Mesenchymal stem cell (in vitro differentiated cells and primary cell): ENCODE data around the gene SMIM44.

Source experiments
- DNase-seq: peaks from one replicate; pipeline ENCODE4 v3.0.0-alpha.2; 2013
- H2AFZ ChIP-seq: one replicate; pipeline ENCODE4 v1.6.1; 2013; ENCODE audit warnings: low read depth, mild to moderate bottlenecking, control low read depth, inconsistent platforms, low read length, moderate library complexity
- H2AK5ac ChIP-seq: 2 replicates; pipeline ENCODE4 v1.6.1; 2013; ENCODE audit warnings: low read length, moderate library complexity, mild to moderate bottlenecking, inconsistent platforms; ENCODE audit not compliant: severe bottlenecking
- H2BK120ac ChIP-seq: one replicate; pipeline ENCODE4 v1.6.1; 2013; ENCODE audit warnings: low read depth, mild to moderate bottlenecking, inconsistent platforms, low read length, moderate library complexity
- H2BK12ac ChIP-seq, 2 experiments: one replicate each; pipeline ENCODE4 v1.6.1; 2013; ENCODE audit warnings: inconsistent platforms in 2 of 2, low read length in 2 of 2, mild to moderate bottlenecking in 2 of 2, moderate library complexity in 2 of 2, control low read depth in 1 of 2
- H2BK15ac ChIP-seq: one replicate; pipeline ENCODE4 v1.6.1; 2013; ENCODE audit warnings: mild to moderate bottlenecking, low read depth, inconsistent platforms; ENCODE audit not compliant: poor library complexity, severe bottlenecking
- H2BK5ac ChIP-seq: 2 replicates; pipeline ENCODE4 v1.6.1; 2013; ENCODE audit warnings: low read depth, mild to moderate bottlenecking, low read length, control low read depth, inconsistent platforms; ENCODE audit not compliant: poor library complexity, severe bottlenecking
- H3K14ac ChIP-seq, 2 experiments: one replicate each; pipeline ENCODE4 v1.6.1; 2013; ENCODE audit warnings: inconsistent platforms in 2 of 2, low read length in 2 of 2, control low read depth in 1 of 2, mild to moderate bottlenecking in 1 of 2, moderate library complexity in 1 of 2
- H3K18ac ChIP-seq, 2 experiments: one replicate each; pipeline ENCODE4 v1.6.1; 2013; ENCODE audit warnings: inconsistent platforms in 2 of 2, low read length in 2 of 2, control low read depth in 1 of 2, low read depth in 1 of 2, mild to moderate bottlenecking in 1 of 2
- H3K23ac ChIP-seq, 2 experiments: one replicate each; pipeline ENCODE4 v1.6.1; 2013; ENCODE audit warnings: inconsistent platforms in 2 of 2, low read length in 2 of 2, mild to moderate bottlenecking in 2 of 2, moderate library complexity in 2 of 2, control low read depth in 1 of 2
- H3K27ac ChIP-seq: 2 replicates; pipeline ENCODE4 v1.5.1; 2013; ENCODE audit warnings: mild to moderate bottlenecking, moderate library complexity, low read length, control low read depth, inconsistent platforms; ENCODE audit not compliant: poor library complexity, severe bottlenecking
- H3K27me3 ChIP-seq, 2 experiments: 2 replicates each; pipeline versions ENCODE4 v1.6.1 to v1.7.0; 2013; ENCODE audit warnings: low read length in 2 of 2, mild to moderate bottlenecking in 2 of 2, moderate library complexity in 2 of 2, control low read depth in 1 of 2, inconsistent platforms in 1 of 2; ENCODE audit not compliant: control insufficient read depth in 1 of 2, insufficient read depth in 1 of 2
- H3K36me3 ChIP-seq, 2 experiments: 2 replicates each; pipeline versions ENCODE4 v1.6.1 to v1.7.0; 2013; ENCODE audit warnings: low read length in 2 of 2, control low read depth in 1 of 2, inconsistent platforms in 1 of 2, low read depth in 1 of 2, mild to moderate bottlenecking in 1 of 2; ENCODE audit not compliant: insufficient read depth in 2 of 2, control insufficient read depth in 1 of 2
- H3K4ac ChIP-seq, 2 experiments: one replicate each; pipeline ENCODE4 v1.6.1; 2013; ENCODE audit warnings: inconsistent platforms in 2 of 2, low read length in 2 of 2, mild to moderate bottlenecking in 2 of 2, moderate library complexity in 2 of 2, control low read depth in 1 of 2, low read depth in 1 of 2
- H3K4me1 ChIP-seq: 2 replicates; pipeline ENCODE4 v1.6.1; 2013; ENCODE audit warnings: low read depth, low read length, control low read depth; ENCODE audit not compliant: control insufficient read depth, insufficient read depth
- H3K4me2 ChIP-seq: 2 replicates; pipeline ENCODE4 v1.6.1; 2013; ENCODE audit warnings: low read length, mild to moderate bottlenecking, inconsistent platforms; ENCODE audit not compliant: poor library complexity, severe bottlenecking
- H3K4me3 ChIP-seq, 2 experiments: 2 replicates each; pipeline versions ENCODE4 v1.5.1 to v1.7.0; 2013; ENCODE audit warnings: low read length in 2 of 2, mild to moderate bottlenecking in 2 of 2, control low read depth in 1 of 2, low read depth in 1 of 2; ENCODE audit not compliant: insufficient read depth in 1 of 2
- H3K79me1 ChIP-seq: replicated peaks from 2 replicates; pipeline ENCODE4 v1.6.1; 2013; ENCODE audit warnings: mild to moderate bottlenecking, control low read depth, low read length, inconsistent platforms; ENCODE audit not compliant: poor library complexity, severe bottlenecking
- H3K9ac ChIP-seq: 2 replicates; pipeline ENCODE4 v1.7.0; 2013; ENCODE audit warnings: mild to moderate bottlenecking, low read length, moderate library complexity
- H3K9me3 ChIP-seq: 2 replicates; pipeline ENCODE4 v1.7.0; 2013; ENCODE audit warnings: mild to moderate bottlenecking, low read length; ENCODE audit not compliant: control insufficient read depth
- H4K8ac ChIP-seq: one replicate; pipeline ENCODE4 v1.6.1; 2013; ENCODE audit warnings: inconsistent platforms, mild to moderate bottlenecking, low read length, moderate library complexity
- H4K91ac ChIP-seq: one replicate; pipeline ENCODE4 v1.6.1; 2013; ENCODE audit warnings: mild to moderate bottlenecking, low read length, inconsistent platforms
- WGBS: methylation state at CpG from one replicate; pipeline ENCODE4 v1.1.7; 2013; ENCODE audit warnings: mixed read lengths; 5-methylcytosine and 5-hydroxymethylcytosine counted together

SMIM44 gene

GRCh38 chr19:3482507-3483225, 575 bp downstream of the SMIM44 start:
- Histone ChIP-seq H3K4ac (no peak overlapping the region), H3K14ac (no peak overlapping the region), H3K4me3 (no peak overlapping the region), H2BK15ac (peak overlapping the region; percentile 38), H3K27me3 (peaks cover 22 to 59% of the 10 kb centered on the region in 2 experiments), H3K4me1 (peaks cover 6% of the 10 kb centered on the region), H3K27ac (no peak overlapping the region), H3K23ac (no peak overlapping the region), H3K4me2 (no peak overlapping the region), H3K79me1 (no peaks in the 10 kb centered on the region), H4K8ac (no peak overlapping the region), H2BK120ac (no peak overlapping the region), H2BK5ac (no peak overlapping the region), H3K36me3 (peaks cover 0 to 2% of the 10 kb centered on the region in 2 experiments), H2BK12ac (no peak overlapping the region), H3K9me3 (no peaks in the 10 kb centered on the region), H4K91ac (no peak overlapping the region), H3K18ac (peak overlapping the region in 1 of 2 experiments; percentile 44), H2AK5ac (no peak overlapping the region), H3K9ac (no peak overlapping the region), H2AFZ (no peak overlapping the region)
- WGBS: 87% methylated on average over 44 of the region's 49 CpGs
- no peak for DNase-seq

DNA sequence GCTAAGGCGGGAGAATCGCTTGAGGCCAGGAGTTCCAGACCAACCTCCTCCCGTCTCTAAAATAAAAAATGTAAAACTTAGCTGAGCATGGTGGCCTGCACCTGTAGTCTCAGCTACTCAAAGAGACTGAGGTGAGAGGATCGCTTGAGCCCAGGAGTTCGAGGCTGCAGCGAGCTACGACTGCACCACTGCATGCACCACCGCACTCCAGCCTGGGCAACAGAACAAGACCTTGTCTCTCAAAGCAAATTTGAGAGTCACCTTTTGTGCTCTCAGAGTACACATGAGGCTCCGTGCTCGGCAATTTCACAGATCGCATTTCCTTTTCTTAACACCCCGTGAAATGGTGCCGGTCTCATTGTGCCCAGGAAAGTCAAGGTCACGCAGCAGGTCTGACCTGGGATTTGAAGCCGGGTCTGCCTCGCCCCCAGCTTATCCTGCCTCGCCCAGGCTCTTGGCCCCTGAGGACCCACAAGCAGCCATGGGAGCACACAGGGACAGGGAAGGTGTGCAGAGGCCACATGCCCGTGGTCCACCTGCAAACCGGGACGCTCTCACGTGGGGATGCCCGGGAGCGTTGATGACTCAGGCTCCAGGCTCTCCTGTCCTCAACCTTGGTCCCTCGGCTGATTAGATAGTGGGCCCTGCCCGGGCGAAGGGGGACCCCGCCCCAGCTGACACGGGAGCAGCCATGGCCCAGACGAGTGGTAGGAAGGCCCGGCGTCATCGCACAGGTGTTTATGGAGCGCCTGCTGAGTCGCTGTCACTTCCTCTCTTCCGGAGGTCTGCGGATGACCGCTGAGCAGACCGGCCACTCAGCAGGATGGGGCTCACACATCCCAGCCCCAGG, 1.8 kb downstream of the SMIM44 start:
- Histone ChIP-seq H2BK15ac (no peak overlapping the region), H2AK5ac (no peak overlapping the region), H3K4me2 (no peak overlapping the region), H3K4me3 (no peak overlapping the region), H3K27ac (no peak overlapping the region), H2BK5ac (no peak overlapping the region), H2BK12ac (no peak overlapping the region), H3K14ac (no peak overlapping the region), H2AFZ (no peak overlapping the region), H3K4me1 (peaks cover 6% of the 10 kb centered on the region), H4K91ac (no peak overlapping the region), H3K23ac (no peak overlapping the region), H3K79me1 (no peaks in the 10 kb centered on the region), H4K8ac (no peak overlapping the region), H2BK120ac (no peak overlapping the region), H3K9me3 (no peaks in the 10 kb centered on the region), H3K27me3 (peaks cover 22 to 67% of the 10 kb centered on the region in 2 experiments), H3K36me3 (no peaks in the 10 kb centered on the region), H3K4ac (no peak overlapping the region), H3K9ac (no peak overlapping the region), H3K18ac (no peak overlapping the region)
- no peak for DNase-seq
- WGBS: 63% methylated on average over 38 of the region's 38 CpGs

DNA sequence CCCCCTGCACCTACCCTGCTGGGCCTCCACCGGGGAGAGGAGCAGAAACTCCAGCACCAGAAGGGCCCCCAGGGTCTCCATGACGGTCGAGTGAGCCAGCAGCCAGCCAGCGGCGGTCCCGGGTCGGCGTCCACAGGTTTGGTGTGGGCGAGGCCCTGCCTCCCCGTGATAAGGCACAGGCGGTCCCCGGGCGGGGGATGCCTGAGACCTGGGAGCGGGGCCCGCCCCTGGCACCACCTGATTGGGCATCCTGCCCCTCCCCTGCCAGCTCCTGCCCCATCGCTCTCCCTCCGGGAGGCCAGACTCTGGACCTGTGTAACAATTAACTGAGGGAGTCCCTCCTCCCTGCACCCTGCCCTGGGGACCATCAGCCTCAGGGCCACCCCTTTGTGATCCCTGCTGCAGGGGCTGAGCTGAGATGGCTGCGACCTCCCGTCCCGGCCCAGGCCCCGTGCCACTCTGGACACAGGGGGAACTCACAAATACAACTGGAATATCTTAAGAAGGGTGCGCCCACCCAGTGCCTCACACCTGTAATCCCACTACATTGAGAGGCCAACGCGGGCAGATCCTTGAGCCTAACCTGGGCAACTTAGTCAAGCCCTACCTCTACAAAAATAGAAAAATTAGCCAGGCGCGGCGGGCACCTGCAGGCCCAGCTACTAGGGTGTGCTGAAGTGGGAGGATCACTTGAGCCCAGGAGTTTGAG, 2.7 kb downstream of the SMIM44 start, which contains the start of gene SMIM24:
TSS of gene SMIM24 (minus strand) at position 143 of the 709 bp plus-strand sequence. CDS start at position 81, 62 bp downstream.
- peaks cover 6% of the 10 kb centered on the region for H3K4me1 ChIP-seq
- WGBS: 51% methylated on average over 24 of the region's 27 CpGs

More for the DNA sequence above, 2.7 kb downstream of the SMIM44 start, which contains the start of gene SMIM24:
- no peak within 1 kb of the TSS for H3K9ac ChIP-seq
- peaks cover 29 to 74% of the 10 kb centered on the region in 2 experiments for H3K27me3 ChIP-seq
- no peak within 1 kb of the TSS for H3K4me3 ChIP-seq
- no peak within 1 kb of the TSS for H2BK120ac ChIP-seq
- no peak for DNase-seq
- H2BK12ac ChIP-seq: no peak within 1 kb of the TSS
- no peak within 1 kb of the TSS for H3K4me2 ChIP-seq
- H2BK5ac ChIP-seq: no peak within 1 kb of the TSS
- no peak within 1 kb of the TSS for H3K18ac ChIP-seq
- H3K27ac ChIP-seq: no peak within 1 kb of the TSS
- H3K4ac ChIP-seq: no peak within 1 kb of the TSS
- no peaks in the 10 kb centered on the region for H3K9me3 ChIP-seq
- H3K79me1 ChIP-seq: no peaks in the 10 kb centered on the region
- H2BK15ac ChIP-seq: no peak within 1 kb of the TSS
- no peak within 1 kb of the TSS for H3K23ac ChIP-seq
- H4K91ac ChIP-seq: no peak within 1 kb of the TSS
- H3K36me3 ChIP-seq: no peaks in the 10 kb centered on the region
- H2AK5ac ChIP-seq: no peak within 1 kb of the TSS
- H3K14ac ChIP-seq: no peak within 1 kb of the TSS
- no peak within 1 kb of the TSS for H4K8ac ChIP-seq
- H2AFZ ChIP-seq: no peak within 1 kb of the TSS
